ENCODE results near the gene SIL1.
"Not testable (repeated sequence)": the region's sequence is repeated elsewhere in the genome, so short reads cannot be mapped to it uniquely, and the experiment has no call there.

Gene SIL1

DNA sequence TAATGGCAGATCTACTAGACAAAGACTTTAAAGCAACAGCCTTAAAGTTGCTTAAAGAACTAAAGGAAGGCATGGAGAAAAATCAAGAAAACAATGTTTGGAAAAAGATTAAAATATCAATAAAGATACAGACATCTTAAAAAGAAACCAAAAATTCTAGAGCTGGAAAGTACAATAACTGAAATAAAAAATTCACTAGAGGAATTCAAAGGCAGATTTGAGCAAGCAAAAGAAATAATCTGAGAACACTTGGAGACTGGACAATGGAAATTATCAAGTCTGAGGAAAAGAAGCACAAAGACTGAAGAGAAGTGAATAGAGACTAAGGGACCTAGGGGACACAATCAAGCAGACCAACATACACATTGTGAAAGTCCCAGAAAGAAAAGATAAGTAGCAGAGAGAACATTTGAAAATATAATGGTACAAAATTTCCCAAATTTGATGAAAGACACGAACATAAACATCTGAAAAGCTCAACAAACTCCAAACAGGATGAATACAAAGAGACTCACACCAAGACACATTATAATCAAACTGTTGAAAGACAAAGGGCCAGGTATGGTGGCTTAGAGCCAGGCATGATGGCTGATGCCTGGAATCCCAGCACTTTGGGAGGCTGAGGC is 26.3 kb downstream of the SIL1 start:
- DNase-seq, result no peak

GRCh38 chr5:139167952-139168720 is 30.0 kb downstream of the SIL1 start:
- DNase-seq, result no peak

GRCh38 chr5:139167533-139167932 is 30.6 kb downstream of the SIL1 start:
- no peak for DNase-seq

DNA sequence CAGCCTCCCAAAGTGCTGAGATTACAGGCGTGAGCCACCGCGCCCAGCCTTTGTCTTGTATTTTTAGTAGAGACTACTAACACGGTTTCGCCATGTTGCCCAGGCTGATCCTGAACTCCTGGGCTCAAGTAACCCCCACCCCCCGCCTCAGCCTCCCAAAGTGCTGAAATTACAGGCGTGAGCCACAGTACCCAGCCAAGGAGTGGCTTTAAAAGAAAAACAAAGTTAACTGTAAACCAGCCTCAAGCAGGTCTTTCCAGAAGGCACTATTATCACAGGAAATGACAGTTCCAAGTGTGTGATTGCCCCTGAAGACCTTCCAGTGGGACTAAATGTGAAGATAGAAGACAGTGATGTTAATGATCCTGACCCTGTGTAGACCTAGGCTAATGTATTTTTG is 31.1 kb downstream of the SIL1 start:
- DNase-seq, result no peak

DNA sequence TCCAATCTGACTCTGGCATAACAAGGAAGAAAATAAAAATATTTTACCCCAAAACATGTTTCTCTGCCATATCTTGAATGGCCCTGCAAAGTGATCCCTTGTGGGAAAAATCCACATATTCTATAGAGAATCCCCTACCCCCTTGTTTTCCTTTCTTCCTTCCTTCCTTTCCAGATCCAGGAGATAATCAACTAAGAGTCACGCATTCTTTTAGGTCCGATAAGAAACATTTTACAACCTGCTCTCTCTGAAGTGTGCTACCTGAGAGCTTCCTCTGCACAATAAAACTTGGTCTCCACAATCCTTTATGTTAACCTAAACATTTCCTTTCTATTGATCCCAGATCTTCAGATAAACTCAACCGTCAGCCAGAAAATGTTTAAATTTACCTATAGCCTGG is 33.3 kb downstream of the SIL1 start:
- DNase-seq, result not testable (repeated sequence)

- peak in 1 of 2 donors; percentile 28 for DNase-seq
These were observed 34.1 kb downstream of the SIL1 start for GRCh38 chr5:139164020-139164419.

GRCh38 chr5:139162448-139162847 is 35.7 kb downstream of the SIL1 start:
- DNase-seq, result no peak

- DNase-seq, result no peak
These were observed 39.4 kb downstream of the SIL1 start for GRCh38 chr5:139158791-139159190.

DNA sequence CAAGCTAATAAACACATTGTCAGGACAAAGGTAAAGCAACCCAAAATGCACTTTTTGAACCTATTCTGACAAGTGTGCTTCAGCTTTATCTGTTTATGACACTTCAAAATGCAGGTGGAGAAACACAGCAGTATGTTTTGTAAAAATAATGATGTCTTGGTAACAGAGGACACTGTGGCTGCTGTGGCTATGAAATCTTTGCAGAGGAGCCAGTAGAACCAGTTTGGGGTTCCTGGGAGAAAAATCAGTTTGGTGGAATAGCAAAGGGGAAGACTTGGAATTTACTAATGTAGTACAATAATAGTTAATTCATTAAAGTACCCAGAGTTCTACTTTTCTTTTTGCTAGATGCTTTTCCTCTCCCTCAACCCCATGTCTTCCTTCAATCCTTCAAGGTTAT is 40.6 kb downstream of the SIL1 start:
- DNase-seq, result no peak

DNA sequence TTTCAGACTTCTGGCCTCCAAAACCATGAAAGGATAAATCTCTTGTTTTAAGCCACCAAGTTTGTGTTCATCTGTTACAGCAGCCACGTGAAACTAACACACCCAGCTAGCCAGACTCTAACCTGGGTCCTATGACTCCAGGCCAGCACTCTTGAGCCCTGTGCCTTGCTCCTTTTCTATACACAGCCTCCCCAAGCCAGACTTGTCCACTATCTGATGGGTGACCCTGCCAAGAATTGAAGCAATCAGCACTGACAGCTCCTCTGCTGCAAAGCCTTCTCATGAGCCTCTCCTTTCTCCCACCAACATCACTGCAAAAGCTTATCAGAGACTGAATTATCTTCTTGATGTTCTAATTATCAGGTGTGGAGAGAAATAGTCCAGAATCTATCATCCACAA is 41.4 kb downstream of the SIL1 start:
- no peak for DNase-seq

DNA sequence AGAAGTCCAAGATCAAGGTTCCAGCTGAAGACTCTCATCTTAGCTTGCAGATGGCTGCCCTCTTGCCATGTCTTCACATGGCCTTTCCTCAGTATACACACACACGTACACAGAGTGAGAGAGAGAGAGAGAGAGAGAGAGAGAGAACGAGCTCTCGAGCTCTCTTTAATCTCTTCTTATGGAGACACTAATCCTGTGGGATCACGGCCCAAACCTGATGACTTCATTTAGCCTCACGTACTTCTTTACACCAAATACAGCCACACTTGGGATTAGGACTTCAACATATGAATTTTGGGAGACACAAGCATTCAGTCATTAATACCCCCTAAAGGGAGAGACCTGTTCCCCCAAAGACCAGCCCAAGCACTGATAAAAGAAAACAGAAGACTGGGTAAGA is 42.8 kb downstream of the SIL1 start:
- DNase-seq, result no peak

- no peak for DNase-seq
These were observed 46.3 kb downstream of the SIL1 start for GRCh38 chr5:139151902-139152301.

DNA sequence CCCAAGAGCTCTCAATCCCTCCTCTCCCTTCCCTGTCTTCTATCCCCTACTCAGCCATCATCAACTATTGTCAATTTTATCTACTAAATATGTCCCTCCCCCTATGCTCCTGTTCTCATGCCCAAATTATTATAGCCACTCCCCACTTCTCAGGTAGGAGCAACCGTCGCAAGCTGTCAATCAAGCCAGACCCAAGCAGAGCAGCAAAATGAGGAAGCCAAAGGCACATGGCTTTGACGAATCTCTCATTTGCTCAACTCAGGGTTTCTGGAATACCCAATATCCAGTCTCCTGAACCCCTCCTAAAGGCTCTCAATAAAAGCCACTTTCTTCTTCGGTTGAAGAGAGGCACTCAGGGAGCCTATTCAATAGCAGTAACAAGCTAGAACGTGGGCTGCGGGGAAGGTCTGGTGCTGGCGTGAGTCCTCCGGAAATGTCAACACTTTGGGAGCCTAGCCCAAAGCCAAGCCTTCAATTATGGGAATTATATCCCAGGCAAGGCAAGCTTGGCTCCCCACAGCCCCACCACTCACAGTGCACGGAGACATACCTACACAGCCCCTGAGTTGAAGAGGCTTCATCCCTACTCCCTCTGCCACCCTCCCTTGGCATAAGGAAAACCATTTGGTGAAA is 47.7 kb downstream of the SIL1 start:
- no peak for DNase-seq

DNA sequence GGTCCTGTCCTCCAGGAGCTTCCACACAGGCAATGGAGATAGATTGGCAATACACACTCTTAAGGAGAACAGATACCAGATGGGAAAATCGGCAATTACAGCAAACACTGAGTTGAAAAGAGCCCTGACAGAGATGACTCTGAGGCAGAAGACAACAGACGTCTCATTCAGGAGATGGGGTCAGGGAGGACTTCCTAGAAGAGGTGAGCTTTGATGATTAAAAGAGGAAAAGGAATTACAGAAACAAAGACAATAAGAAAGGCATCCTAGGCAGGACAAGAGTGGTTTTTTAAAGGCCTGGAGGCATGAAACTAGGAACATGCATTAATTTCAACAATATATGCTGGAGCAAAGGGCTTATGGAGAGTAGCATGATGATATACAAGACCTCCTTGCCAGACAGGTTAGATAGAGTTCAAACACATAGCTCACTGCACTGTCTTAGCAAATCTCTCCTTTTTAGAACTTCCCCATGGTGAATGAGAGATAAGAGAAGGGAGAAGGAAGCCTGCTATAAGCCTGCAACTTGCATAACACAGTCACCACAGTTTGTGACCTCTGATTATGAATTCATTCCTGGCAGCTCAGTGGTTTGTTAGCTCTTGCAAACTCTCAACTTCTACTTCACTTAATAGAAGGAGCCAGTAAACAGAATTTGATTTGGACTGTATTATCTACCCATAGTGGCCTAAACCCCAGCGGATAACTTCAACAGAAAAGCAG is 48.5 kb downstream of the SIL1 start:
- DNase-seq, result no peak

DNA sequence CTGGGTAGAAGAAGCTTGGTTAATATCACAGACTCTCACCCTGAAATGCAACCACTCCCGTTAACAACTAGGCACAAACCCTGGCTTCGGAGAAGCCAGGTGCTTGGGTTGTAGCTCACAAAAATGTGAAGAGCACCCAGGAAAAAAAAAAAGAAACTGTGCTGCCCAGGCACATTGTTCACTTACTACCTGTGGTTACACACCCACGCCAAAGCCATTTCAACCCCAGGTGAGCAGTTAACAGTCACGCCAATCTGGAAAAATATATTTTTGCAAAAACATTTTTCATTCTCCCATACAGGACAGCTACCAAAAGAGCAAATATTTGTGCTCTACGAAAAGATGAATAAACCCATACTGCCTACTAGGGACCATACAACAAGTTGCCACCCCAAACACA is 49.2 kb downstream of the SIL1 start:
- DNase-seq, result no peak

DNA sequence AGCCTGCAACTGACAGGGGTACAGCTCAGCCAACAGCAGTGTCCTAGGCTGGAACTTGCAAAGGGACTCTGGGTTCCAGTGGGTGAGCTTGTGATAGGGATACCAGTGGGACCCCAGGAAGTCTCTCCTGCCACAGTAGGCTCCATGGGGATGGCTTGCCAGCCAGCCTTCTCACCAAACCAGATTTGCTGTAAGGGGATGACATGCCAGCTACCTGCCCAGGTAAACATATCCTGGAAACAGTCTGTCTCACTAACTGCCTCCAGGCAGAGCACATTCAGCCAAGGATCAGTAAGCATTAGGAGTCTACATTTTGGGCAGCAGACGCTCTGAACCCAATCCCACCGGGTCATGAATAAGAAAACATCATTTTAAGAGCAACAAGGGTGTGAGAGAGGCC is 49.9 kb downstream of the SIL1 start:
- no peak for DNase-seq

GRCh38 chr5:139147483-139148087 is 50.6 kb downstream of the SIL1 start:
- DNase-seq, result no peak

- no peak for DNase-seq
These were observed 51.2 kb downstream of the SIL1 start for GRCh38 chr5:139146809-139147482.

GRCh38 chr5:139141446-139142204 is 56.5 kb downstream of the SIL1 start:
- no peak for DNase-seq

DNA sequence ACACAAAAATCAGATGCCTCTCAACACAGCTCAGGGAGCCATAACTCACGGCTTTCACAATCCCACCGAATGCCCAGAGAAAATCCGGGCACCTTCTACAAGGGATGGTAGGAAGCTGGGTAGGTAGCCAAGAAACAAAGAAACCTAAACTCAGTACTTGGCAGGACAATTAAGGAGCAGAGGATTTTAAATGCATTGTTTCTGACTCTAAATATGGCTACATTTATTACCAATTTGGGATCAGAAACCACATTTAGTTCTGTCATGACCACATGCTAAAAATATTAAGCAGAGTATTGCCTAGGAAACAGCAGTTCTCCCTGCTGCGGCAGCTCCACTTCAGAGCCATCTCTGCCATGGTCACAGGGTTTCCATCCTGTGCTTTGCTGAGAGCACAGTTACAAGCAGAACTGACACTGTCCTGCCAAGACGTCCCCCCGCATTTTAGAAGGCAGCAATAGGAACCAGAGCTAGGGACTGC is 57.5 kb downstream of the SIL1 start:
- no peak for DNase-seq

DNA sequence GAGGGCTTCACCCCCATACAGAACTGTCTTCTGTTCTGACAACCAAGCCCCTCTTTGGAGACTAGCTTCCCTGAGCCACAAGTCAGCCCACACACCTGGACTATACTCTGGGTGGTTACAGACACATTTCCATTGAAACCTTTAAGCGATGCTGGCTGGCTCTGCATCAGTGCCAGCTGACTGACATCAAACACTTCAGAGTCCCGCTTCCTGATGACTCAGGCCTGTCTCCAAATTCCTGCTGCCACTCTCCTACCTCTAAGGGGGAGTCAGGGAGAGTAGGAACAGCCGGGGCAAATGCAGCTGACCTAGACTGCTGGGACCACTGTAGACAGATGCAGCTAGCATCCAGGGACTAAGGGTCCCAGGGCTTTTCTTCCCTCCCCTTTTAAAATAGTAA is 59.4 kb downstream of the SIL1 start:
- DNase-seq, result no peak

- no peak for DNase-seq
These were observed 60.1 kb downstream of the SIL1 start for GRCh38 chr5:139138109-139138508.

All from CD4-positive, alpha-beta T cell treated with Interleukin-1 beta for 1 hour (primary cell).